ENCODE measurements around the gene EFR3B.

- TF ChIP-seq REST (IDR thresholded peaks at IDR 0.05; ENCODE audit: low read depth) = no peak
- no peak for TF ChIP-seq EP300 (IDR thresholded peaks at IDR 0.05; ENCODE audit: borderline replicate concordance)
- TF ChIP-seq USF1 (IDR thresholded peaks at IDR 0.05) = no peak
- no peak for TF ChIP-seq TAF1 (IDR thresholded peaks at IDR 0.05; ENCODE audit: low read depth)
- TF ChIP-seq EGR1 (IDR thresholded peaks at IDR 0.05) = no peak
- no peak for TF ChIP-seq RAD21 (IDR thresholded peaks at IDR 0.05; ENCODE audit: low read depth)
- TF ChIP-seq YY1 (IDR thresholded peaks at IDR 0.05; ENCODE audit: low read depth) = no peak
- no peak for TF ChIP-seq FOXM1 (IDR thresholded peaks at IDR 0.05; ENCODE audit: borderline replicate concordance, low read depth)
- no peak for TF ChIP-seq CREB1 (IDR thresholded peaks at IDR 0.05; ENCODE audit: low read depth)
- no peak for TF ChIP-seq ZBTB7A (IDR thresholded peaks at IDR 0.05; ENCODE audit: low read depth)
- no peak for TF ChIP-seq TCF12 (IDR thresholded peaks at IDR 0.05; ENCODE audit: low read depth)
Measured at GRCh38 chr2:25168256-25169072, 126.6 kb downstream of the EFR3B start, which contains the start of gene POMC.
